ENCODE results near the gene HABP4.

- no peak for TF ChIP-seq EP300 (IDR thresholded peaks at IDR 0.05; ENCODE audit: low read depth)
- TF ChIP-seq CTCF (IDR thresholded peaks at IDR 0.05): peak; percentile 26 to 46 (median 37)
These were observed 3.7 kb downstream of the HABP4 start for GRCh38 chr9:96453625-96454024.

All from transverse colon (tissue), 3 donors.